Right lung (tissue), 10 donors: Measurements from ENCODE around the gene GALNT18. TPM values are rescaled to one million over a fixed set of nuclear protein-coding genes. Genes with fewer than 3 reads are reported as not detected.

Source experiments
- DNase-seq, 2 donors: peaks; one replicate each; pipeline ENCODE4 v3.0.0-alpha.2; 2013
- long read RNA-seq, 8 donors: transcript quantifications; one replicate each; lab custom pipeline, GENCODE V29; 2026
- polyA plus RNA-seq, 5 donors: library from polyadenylated mRNA; unstranded; fragments of 120-200 nt; gene quantifications; one replicate each; pipeline versions ENCODE4 v1.2.1 to v1.2.3, GENCODE V29; 2013; ENCODE audit warnings: inconsistent platforms in 1 of 5, low replicate concordance in 1 of 5; ENCODE audit not compliant: insufficient read length in 5 of 5, insufficient read depth in 1 of 5

GALNT18 gene
- 10 to 100 TPM; 18.0 to 26.8 (median 20.7) TPM for polyA plus RNA-seq
- long read RNA-seq, donor 1, transcript GALNT18-201 (11 exons, 2,504 nt) = major isoform, 13 of 21 reads
- long read RNA-seq, donor 1, partial matches to known transcripts = 8 of 21 reads
- long read RNA-seq, donor 1, other reads (novel, unspliced or antisense) = 0 of 21 reads
- long read RNA-seq, donor 2, transcript GALNT18-201 (11 exons, 2,504 nt) = major isoform, 8 of 8 reads
- long read RNA-seq, donor 2, partial matches to known transcripts = 0 of 8 reads
- long read RNA-seq, donor 2, other reads (novel, unspliced or antisense) = 0 of 8 reads
- long read RNA-seq, donor 3, transcript GALNT18-201 (11 exons, 2,504 nt) = major isoform, 5 of 5 reads
- long read RNA-seq, donor 3, partial matches to known transcripts = 0 of 5 reads
- long read RNA-seq, donor 3, other reads (novel, unspliced or antisense) = 0 of 5 reads
- long read RNA-seq, donor 4, transcript GALNT18-201 (11 exons, 2,504 nt) = major isoform, 7 of 7 reads
- long read RNA-seq, donor 4, partial matches to known transcripts = 0 of 7 reads
- long read RNA-seq, donor 4, other reads (novel, unspliced or antisense) = 0 of 7 reads
- long read RNA-seq, donor 5, transcript GALNT18-201 (11 exons, 2,504 nt) = major isoform, 12 of 12 reads
- long read RNA-seq, donor 5, partial matches to known transcripts = 0 of 12 reads
- long read RNA-seq, donor 5, other reads (novel, unspliced or antisense) = 0 of 12 reads
- long read RNA-seq, donor 6, transcript GALNT18-201 (11 exons, 2,504 nt) = major isoform, 14 of 14 reads
- long read RNA-seq, donor 6, partial matches to known transcripts = 0 of 14 reads
- long read RNA-seq, donor 6, other reads (novel, unspliced or antisense) = 0 of 14 reads
- long read RNA-seq, donor 7, transcript GALNT18-201 (11 exons, 2,504 nt) = major isoform, 9 of 9 reads
- long read RNA-seq, donor 7, partial matches to known transcripts = 0 of 9 reads
- long read RNA-seq, donor 7, other reads (novel, unspliced or antisense) = 0 of 9 reads
- long read RNA-seq, donor 8, transcript GALNT18-201 (11 exons, 2,504 nt) = major isoform, 6 of 6 reads
- long read RNA-seq, donor 8, partial matches to known transcripts = 0 of 6 reads
- long read RNA-seq, donor 8, other reads (novel, unspliced or antisense) = 0 of 6 reads

DNA sequence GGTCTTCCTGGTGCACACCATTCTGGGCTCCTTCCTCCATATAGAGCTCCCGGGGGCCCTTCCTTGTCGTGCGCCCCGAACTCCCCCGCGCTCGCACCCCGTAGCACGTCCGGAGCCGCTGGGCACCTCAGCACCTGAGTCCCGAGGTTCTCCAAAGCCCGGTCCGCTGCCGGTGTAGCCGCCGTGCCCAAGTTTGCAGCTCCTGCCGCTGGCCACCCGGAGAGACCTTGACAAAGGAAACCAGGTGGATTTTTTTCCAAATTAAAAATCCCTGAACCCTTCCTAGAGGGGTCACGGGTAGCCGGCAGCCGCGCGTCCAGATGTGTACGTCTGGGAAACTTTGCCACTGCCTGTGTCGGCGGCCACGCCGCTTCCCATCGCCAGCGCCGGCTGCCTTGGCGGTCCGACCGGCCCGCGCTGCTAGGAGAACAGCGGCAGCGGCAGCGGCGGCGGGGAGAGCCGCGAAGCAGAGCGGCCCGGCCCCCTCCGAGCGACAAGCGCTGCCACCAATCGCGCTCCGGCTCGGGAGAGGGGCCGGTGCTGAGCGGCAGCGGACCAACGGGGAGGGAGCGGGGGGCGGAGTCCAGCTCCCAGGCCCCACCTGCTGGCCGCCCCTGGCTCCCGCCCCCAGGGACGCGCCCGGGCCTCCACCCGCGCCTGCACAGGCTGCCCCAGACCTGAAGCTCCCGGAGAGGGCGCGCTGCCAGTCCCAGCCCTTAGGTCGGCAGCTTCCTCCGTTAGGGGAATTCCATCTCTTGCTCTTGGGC lies at the start of gene GALNT18:
Gene GALNT18 (minus strand): TSS at position 433 of the 767 bp plus-strand sequence.
- peak; percentile 92 to 93 for DNase-seq

DNA sequence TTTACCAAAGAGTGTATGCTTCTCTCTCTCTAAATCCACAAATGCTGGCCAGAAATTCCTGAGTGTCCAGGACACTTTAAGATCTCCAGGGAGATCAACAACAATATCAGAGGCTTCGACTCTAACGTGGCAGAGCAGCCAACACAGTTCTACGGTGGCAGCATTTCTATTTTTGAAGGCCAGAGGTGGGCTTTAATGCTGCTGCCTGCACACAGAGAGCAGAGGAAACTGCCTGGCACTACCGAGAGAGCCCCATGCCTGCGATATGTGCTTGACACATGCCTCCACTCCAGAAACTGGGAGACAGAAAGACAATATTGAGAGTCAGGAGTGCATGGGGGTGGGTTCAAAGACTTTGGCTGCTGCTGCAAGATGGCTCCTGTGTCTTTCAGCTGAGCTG lies 48.8 kb upstream of the GALNT18 start:
- no peak for DNase-seq

DNA sequence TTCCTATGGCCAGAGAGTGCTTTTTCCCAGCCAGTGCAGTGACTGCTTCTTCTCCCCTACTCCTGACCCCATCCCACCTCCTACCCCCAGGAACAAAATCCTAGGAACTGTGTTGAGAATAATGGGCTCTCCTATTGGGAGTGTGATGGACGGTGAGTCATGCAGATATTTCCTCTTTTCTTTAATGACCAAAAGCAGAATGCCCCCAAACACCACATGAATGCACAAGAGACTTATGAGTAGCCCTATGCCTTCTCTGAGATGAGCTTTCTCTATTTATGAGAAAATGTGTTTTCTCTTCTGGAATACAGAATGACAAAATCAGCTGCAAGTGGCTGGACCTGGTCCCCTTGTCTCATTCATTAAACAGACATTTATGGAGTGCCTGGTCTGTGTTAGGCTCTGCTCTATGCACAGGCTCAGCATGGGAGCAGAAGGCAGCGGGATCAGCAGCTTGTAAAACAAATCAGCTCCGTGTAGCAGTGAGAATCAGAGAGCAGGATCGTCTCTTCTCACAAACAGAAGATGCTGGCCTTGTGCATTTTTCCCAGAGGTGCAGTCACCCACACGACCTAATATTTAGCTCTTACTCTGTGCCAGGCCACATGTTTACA lies 47.5 kb upstream of the GALNT18 start:
- DNase-seq = no peak

DNA sequence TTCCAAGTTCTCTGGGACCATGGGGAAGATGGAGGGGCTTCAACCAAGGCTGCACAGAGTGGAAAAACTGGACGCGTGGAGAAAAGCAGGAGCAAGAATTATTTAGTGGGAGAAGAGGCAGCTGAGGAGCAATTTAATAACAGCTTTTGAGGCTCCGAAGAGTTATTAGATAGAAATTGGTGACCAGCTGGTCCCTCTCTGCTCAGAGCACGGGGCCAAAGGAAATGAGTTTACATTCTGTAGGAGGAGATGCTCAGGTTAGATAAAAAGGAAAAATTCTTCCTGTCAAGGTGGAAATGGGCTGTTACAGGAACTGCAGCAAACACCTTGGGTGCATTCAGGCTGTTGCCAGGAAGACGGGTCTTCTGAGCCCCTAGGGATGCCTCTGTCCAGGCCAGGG lies 47.0 kb upstream of the GALNT18 start:
- no peak for DNase-seq

DNA sequence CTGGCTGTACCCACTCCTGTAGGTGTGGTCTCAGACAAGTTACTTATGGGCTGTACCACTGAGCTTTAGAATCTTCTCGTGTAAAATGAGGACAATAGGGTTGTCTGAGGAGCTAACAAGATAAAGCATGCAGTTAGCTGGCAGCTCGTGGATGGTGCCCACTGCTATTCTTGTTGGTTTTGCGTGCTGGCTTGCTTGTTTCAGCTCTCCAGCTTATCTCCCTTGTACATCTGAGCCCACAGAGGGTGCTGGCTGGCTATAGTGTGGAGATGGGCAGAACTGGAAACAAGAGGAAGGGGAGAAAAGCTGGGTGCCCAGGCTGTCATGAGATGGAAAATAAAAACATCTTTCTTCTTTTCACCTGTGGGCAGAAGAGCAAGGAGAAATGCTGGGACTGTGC lies 46.5 kb upstream of the GALNT18 start:
- DNase-seq = no peak

DNA sequence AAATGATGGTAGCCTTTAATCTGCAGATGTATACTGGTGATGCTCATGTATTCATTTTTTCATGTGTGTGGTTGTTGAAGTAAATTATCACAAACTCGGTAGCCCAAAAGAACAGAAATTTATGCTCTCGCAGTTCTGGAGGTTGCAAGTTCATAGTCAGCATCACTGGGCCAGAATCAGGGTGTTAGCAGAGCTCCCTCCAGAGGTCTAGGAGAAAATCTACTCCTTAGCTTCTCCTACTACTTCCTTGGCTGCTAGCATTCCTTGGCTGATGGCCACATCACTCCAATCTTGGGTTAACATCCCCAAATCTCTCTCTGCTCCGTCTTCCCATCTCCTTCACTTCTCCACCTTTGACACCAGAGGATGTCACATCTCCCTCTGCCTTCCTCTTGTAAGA lies 45.3 kb upstream of the GALNT18 start:
- no peak for DNase-seq

DNA sequence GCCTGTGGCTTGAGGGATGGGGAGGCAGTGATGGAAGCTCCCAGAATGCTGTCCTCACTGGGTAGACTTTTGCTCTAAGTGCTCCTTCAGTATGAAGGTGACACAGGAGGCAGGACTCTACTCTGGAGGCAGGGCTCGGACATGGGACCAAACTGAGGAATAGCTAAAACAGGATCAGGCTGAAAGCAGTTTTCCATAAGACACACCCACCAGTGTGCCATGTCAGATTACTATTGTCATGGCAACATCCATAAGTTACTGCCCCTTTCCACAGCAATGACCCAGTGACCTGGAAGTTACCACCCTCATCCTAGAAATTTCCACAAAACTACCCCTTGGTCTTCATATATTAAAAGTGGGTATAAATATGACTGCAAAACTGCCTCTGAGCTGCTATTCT lies 43.6 kb upstream of the GALNT18 start:
- DNase-seq = no peak

DNA sequence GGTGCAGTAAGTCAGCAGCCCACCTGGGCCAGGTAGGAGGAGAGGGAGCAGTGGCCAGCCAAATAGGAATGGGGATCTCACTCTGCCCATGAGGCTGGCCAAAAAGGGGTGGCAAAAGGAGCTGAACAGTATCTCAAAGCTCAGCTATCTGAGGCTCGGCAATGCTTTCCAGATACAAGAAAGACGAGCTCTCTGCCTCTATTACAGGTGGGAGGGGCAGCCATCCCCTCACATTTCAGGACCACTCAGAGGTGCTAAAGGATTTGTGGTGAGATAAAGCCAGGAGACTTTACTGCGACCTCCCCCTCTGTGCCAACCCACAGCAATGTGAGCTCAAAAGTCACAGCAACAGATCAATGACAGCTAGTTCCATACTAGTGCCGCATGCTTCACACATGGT lies 42.1 kb upstream of the GALNT18 start:
- DNase-seq = no peak

DNA sequence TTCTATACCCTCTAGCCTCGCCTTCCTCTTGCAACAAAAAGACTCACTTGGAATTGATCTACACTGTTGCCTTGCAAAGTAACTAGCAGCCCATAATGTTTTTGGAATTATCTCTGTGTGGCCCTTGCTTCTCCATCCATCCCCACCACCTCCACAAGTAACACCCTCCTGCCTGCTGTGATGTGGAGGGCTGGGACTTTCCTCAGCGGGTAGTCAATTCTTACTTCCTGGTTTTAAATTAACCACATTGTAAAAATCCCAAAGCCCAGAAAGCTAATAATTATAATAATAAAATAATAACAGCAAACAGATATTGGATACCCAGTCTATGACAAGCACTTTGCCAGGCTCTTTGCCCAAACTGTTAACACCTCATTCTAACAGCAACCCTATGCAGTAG lies 40.8 kb upstream of the GALNT18 start:
- DNase-seq = no peak

DNA sequence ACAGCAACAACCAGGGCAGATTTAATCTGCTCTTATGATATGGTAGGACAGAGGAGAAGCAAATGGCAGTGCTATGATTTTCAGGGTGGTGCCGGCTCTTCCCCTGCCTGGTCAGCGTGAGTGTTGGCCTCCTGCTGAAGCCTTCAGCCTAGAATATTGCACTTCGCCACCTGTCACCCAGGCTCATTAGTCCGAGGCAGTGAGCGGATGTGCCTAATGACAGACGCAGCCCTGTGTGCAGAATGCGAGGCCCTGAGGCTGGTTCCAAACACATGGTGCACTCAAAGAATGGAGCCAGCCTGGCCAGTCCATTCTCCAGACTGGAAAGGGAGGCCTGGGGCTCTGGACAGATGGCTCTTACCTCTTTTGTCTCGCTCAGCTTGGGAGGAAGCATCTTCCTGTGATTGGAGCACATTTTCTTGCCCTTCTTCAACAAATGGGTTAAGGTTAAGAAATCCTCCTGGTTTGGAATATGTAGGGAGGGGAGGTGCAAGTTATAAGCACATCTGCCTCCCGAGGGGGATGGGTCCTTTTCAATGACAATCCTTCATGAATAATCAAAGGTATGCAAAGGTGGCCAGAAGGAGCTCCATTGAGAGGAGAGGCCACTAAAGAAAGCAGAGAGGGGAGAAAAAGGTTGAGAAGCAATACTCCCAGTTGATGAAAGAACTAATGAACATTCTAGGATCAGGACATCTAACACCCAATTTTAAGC lies 39.7 kb upstream of the GALNT18 start:
- DNase-seq = no peak

DNA sequence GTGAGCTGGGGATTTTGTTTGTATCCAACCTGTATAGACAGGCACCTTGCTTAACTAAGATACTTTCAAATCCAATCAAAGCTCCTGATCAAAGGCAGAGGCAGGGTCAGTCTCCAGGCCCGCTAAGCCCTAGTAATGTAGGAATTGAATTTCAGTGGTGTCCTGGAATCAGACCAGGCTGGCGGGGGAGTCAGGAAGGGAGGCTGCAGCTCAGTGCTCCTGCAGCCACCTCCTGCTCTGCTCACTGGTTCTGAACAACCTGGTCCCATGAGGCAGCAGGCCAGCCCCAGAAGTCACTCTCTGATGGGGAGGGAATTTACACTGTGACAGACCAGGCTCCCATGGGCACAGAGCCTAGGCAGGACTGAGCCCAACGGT lies 38.5 kb upstream of the GALNT18 start:
- no peak for DNase-seq

DNA sequence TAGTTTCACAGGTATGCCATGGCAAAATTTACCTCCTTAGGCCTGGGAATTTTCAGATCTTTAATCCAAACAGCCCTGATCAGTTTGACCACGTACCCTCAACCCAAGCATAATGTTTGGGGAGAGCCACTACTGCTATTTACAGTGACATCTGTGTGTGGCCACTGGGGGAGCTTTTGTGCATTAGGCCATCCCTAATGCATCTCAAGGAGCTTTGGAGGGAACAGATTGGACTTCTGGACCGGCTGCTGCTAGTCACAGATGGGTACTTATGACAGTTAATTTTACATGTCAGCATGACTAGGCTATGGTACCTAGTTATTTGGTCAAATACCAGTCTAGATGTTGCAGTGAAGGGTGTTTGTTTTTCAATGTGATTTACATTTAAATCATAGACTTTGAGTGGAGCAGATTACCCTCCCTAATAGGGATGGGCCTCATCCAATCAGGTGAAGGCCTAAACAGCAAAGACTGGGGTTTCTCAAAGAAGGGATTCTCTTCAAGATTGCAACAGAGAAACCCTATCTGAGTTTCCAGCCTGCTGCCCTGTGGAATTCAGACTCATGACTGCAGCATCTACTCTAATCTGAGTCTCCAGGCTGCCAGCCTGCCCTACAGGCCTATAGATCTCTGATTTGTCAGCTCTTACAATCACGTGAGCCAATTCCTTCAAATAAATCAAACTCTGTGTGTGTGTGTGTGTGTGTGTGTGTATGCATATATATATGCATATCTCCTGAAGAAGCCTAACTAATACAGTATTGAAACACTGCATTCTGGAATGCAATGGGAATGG lies 38.0 kb upstream of the GALNT18 start:
- DNase-seq = no peak

DNA sequence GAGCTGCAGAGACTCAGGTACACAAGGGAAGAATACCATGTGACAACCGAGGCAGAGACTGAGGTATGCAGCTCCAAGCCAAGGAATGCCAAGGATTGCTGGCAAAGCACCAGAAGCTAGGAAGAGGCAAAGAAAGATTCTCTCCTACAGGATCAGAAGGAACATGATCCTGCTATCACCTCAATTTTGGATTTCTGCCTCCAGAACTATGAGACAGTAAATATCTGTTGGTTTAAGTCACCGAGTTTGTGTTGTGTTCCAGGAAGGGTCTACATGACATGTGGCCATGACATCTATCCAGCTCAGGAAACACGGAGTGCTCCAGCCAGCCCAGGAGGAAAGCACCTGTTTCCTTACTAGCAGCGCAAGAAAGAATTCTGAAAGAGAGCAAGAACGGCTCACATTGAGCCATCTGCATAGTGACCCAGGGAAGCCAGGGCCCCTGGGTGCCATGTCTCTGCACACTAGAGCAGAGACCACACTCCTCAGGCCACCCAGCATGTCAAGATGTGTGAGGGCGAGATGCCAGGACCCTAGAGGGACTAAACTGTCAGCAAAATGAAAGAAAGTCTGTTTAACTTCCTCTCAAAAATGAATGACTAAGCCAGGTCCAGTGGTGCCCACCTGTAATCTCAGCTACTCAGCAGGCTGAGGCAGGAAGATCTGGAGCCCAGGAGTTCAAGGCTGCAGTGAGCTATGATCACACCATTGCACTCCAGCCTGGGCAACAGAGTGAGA lies 35.6 kb upstream of the GALNT18 start:
- no peak for DNase-seq

DNA sequence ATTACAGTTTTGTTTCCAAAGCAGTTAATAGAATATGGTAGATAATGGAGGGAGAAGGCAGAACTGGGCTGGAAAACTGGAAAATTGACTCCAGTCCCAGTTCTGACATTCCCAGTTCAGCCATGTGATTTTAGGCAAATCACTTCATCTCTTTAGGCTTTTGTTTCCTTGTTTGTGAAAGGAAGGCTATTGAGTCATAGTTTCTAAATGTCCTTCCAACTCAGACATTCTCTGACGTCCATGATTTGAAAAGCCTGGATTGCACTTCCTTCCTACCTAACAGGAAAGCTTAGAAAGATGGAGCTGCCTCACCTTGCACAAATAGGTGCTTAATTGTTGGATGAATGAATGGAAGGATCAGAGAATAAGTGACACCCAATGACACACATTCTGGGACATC lies 19.8 kb upstream of the GALNT18 start:
- no peak for DNase-seq

DNA sequence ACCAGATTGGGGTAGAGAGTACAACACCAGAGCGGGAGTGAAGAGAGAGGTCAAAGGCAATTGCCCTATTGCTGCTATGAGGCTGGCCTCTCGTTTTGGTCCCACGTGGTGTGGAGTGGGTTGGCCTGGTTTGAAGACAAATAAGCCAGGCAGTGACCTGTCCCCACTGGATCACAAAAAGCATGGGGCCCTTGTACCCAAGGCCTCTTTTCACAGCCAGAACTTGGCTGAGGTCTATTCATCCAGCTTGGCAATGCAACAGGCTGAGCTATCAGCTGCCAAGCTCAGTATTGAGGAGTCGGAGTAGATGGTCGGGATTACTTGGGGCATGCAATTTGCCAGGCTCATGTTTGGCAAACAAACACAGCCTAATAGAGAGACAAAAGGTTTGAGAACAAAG lies 19.2 kb upstream of the GALNT18 start:
- DNase-seq = no peak

DNA sequence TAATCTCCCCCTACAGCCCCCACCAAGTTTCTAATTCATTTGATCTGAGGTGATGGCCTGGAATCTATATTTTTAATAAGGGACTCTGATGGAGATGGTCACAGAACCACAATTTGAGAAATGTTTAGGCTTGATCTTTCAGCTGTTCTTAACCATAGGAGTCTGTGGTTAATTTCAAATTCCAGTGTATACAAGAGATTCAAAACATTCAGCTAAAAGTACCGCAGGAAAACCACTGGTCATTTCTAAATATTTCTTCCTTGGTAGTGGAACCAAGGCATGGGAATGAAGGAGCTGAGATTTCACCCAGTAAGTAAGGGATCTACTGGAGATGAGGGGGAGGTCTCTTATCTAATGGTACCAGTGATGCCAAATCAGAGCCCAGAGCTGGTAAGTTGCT lies 18.3 kb upstream of the GALNT18 start:
- DNase-seq = no peak

DNA sequence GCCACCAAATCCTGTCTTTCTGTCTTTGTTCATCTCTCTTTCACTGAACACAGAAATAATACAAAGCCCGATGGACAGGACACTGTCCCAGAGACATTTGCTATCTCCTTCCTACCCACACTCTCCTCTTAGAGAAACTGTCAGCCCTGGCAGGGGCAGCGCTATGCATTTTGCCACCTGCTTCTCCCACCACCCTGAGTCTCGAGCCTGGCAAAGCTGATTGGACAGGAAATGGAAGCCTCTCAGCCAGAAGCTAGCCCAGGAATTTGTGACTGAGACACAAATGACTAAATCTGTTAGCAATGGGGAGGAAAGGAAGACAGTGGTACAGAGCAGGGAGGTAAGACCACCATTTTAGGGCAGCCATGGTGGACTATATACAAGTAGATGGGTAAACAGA lies 14.9 kb upstream of the GALNT18 start:
- DNase-seq = no peak

DNA sequence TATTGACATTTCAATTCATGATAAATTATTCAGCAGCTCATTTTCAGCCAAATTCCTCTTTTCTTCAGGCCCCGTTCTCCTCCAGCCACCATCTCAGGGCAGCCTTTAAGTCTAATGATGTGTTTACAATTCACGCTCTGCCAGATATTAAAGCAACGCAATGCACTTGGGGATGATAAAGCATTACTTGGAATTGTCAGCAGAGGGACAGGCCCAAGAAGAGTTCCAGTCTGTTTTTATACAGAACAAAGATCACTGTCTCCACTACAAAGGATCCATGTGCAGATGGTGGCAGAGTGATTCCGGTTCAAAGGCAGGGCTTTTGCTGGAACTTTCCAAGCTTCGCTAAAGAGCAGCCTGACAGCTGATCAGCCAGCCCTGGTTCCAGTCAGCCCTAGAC lies 13.6 kb upstream of the GALNT18 start:
- peak in 1 of 2 donors; percentile 35 for DNase-seq

DNA sequence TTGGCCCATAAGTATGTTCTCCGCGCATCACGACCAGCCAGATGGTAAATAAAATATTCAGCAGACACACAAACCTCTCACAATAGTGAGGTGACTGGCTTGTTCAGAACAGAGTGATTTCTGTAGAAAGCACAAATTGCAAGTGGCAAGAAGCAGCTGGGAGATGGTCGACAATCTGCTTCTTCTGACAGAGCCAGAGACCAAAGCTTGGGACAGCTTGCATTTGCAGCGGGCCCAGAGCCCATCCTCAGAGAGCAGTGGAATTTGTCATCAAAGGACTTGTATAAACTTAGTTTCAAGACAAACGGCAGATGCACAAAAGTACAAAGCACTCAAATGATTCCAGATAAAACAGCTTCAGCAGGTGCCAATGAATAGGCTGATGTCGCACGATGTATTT lies 7.6 kb upstream of the GALNT18 start:
- DNase-seq = no peak
